Measurements from ENCODE around the gene CABLES2.
"Not testable (repeated sequence)": the region's sequence is repeated elsewhere in the genome, so short reads cannot be mapped to it uniquely, and the experiment has no call there.

CABLES2 gene

DNA sequence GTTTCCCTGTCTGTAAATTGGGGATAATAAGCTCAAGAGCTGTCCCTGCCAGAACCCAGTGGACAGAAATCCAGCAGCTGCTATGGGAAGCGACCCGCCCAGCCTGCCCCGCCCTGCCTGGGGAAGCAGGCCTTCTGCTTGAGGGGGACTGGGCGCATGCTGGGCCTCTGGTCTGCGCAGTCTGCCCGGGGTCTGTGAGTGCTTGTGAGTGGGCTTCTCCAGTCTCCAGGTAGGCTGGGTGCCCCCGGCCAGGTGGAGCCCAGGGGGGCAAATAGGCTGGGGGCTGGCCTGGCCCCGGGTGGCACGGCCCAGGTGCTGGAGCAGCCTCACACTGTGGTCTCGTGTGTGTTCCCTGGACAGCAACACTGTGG lies 20.9 kb upstream of the CABLES2 start:
- Histone ChIP-seq H3K36me3 (ENCODE audit: insufficient read depth) (no peaks in the 10 kb centered on the region), H3K4me2 (no peak overlapping the region), H2AFZ (ENCODE audit: low read depth) (no peak overlapping the region), H3K9ac (no peak overlapping the region), H4K20me1 (ENCODE audit: insufficient read depth) (no peaks in the 10 kb centered on the region), H3K4me3 (IDR thresholded peaks at IDR 0.05; ENCODE audit: insufficient read depth, low read depth, low read length) (no peak overlapping the region), H3K4me1 (ENCODE audit: low read depth, poor library complexity, severe bottlenecking) (no peaks in the 10 kb centered on the region), H3K27ac (no peak overlapping the region), H3K27me3 (ENCODE audit: insufficient read depth, low read depth) (peaks cover 97% of the 10 kb centered on the region), H3K79me2 (ENCODE audit: insufficient read depth, low read depth) (no peaks in the 10 kb centered on the region)
- TF ChIP-seq, protein P1, sequence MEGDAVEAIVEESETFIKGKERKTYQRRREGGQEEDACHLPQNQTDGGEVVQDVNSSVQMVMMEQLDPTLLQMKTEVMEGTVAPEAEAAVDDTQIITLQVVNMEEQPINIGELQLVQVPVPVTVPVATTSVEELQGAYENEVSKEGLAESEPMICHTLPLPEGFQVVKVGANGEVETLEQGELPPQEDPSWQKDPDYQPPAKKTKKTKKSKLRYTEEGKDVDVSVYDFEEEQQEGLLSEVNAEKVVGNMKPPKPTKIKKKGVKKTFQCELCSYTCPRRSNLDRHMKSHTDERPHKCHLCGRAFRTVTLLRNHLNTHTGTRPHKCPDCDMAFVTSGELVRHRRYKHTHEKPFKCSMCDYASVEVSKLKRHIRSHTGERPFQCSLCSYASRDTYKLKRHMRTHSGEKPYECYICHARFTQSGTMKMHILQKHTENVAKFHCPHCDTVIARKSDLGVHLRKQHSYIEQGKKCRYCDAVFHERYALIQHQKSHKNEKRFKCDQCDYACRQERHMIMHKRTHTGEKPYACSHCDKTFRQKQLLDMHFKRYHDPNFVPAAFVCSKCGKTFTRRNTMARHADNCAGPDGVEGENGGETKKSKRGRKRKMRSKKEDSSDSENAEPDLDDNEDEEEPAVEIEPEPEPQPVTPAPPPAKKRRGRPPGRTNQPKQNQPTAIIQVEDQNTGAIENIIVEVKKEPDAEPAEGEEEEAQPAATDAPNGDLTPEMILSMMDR (conservative IDR thresholded peaks at IDR 0.05; ENCODE audit: low read depth, low read length), result no peak

DNA sequence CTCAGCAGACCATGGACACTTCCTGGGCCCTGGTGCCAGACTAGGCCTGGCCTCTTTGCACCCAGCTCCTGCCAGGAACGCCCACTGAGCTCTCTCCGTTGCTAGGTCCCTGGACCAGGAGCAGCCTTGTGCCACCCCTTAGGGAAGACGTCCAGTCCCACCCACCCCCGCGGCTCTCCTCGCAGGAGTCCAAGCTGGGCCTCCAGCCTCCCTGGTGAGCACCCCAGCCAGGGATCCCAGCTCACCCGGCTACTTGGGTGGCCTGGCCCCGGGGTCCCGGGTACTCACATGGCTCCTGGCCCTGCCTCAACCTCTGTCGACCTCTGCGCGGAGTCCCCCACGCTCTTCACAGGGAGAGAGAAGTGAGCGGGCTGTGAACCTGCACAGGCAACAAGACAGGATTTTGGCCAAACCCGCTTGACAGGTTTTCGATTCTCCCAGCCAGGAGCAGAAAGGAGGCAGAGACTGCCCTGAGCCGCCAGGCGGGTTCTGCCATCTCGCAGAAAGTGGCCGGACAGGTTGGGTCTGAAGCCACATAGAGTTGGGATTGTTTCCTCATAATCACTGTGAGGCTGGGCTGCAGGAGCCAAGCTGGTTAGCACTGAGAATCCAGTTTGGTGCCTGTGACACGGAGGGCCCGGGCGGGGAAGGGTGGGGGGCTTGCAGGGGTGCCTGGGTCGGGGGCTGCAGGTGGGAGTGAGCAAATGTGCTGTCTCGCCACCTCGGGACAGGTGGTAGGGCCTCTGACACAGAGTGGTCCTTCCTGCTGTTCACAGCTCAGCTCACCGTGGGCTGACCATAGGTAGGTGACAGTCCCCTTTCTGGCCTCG lies 20.3 kb upstream of the CABLES2 start, which contains the start of gene RBBP8NL:
TSS of gene RBBP8NL (minus strand) at position 368 of the 830 bp plus-strand sequence. CDS start 7,892 bp downstream, outside the sequence.
- Histone ChIP-seq H3K36me3 (ENCODE audit: insufficient read depth) (no peaks in the 10 kb centered on the region), H3K4me3 (IDR thresholded peaks at IDR 0.05; ENCODE audit: insufficient read depth, low read depth, low read length) (no peak within 1 kb of the TSS), H3K4me2 (no peak within 1 kb of the TSS), H3K27me3 (ENCODE audit: insufficient read depth, low read depth) (peaks cover 96% of the 10 kb centered on the region), H4K20me1 (ENCODE audit: insufficient read depth) (no peaks in the 10 kb centered on the region), H3K27ac (no peak within 1 kb of the TSS), H2AFZ (ENCODE audit: low read depth) (no peak within 1 kb of the TSS), H3K9ac (no peak within 1 kb of the TSS), H3K4me1 (ENCODE audit: low read depth, poor library complexity, severe bottlenecking) (no peaks in the 10 kb centered on the region), H3K79me2 (ENCODE audit: insufficient read depth, low read depth) (no peaks in the 10 kb centered on the region)
- TF ChIP-seq, protein P1 (conservative IDR thresholded peaks at IDR 0.05; ENCODE audit: low read depth, low read length), result no peak

DNA sequence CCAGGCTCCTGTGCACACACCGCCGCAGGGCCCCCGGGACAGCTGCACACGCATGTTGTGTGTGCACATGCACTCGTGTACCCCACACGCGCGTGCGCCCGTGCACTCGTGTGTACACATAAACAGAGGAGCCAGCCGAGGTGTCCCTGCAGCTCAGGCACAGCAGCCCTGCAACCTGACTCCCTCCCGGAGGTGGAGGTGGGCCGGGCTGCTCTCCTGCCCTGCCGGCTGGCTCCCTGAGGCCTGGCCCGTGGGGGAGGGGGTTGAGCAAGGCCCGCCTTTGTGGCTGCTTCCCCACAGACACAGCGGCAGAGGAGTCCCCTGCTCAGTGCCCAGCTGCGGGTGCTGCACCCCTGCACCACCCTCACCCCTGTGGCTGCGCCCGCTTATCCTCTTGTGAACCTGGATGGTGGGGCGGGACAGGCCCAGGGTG lies 19.6 kb upstream of the CABLES2 start:
- Histone ChIP-seq H3K4me3 (IDR thresholded peaks at IDR 0.05; ENCODE audit: insufficient read depth, low read depth, low read length) (no peak overlapping the region), H3K4me2 (no peak overlapping the region), H3K4me1 (ENCODE audit: low read depth, poor library complexity, severe bottlenecking) (no peaks in the 10 kb centered on the region), H3K79me2 (ENCODE audit: insufficient read depth, low read depth) (no peaks in the 10 kb centered on the region), H2AFZ (ENCODE audit: low read depth) (no peak overlapping the region), H3K27ac (no peak overlapping the region), H3K9ac (no peak overlapping the region), H3K27me3 (ENCODE audit: insufficient read depth, low read depth) (peaks cover 94% of the 10 kb centered on the region), H3K36me3 (ENCODE audit: insufficient read depth) (no peaks in the 10 kb centered on the region), H4K20me1 (ENCODE audit: insufficient read depth) (no peaks in the 10 kb centered on the region)
- TF ChIP-seq, protein P1 (conservative IDR thresholded peaks at IDR 0.05; ENCODE audit: low read depth, low read length), result no peak

DNA sequence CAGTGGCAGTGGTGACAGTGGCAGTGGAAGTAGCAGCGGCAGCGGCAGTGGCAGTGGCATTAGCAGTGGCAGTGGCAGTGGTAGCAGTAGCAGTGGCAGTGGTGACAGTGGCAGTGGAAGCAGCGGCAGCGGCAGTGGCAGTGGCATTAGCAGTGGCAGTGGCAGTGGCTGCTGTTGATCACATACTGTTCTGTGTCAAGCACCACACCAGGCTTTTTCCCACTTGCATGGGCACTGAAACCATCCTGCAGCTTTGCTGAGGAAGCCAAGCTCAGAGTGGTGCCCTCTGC lies 18.9 kb upstream of the CABLES2 start:
- not testable (repeated sequence) for H3K27ac ChIP-seq; H3K36me3 ChIP-seq (ENCODE audit: insufficient read depth); H2AFZ ChIP-seq (ENCODE audit: low read depth); H3K4me1 ChIP-seq (ENCODE audit: low read depth, poor library complexity, severe bottlenecking); H3K4me2 ChIP-seq; H4K20me1 ChIP-seq (ENCODE audit: insufficient read depth); H3K9ac ChIP-seq; H3K4me3 ChIP-seq (IDR thresholded peaks at IDR 0.05; ENCODE audit: insufficient read depth, low read depth, low read length); H3K79me2 ChIP-seq (ENCODE audit: insufficient read depth, low read depth)
- peaks cover 94% of the 10 kb centered on the region for H3K27me3 ChIP-seq (ENCODE audit: insufficient read depth, low read depth)

All from KMS-11 (cell line).